GM12878 (cell line): Measurements from ENCODE around the gene RAB3C. TPM values are rescaled to one million over a fixed set of nuclear protein-coding genes. Genes with fewer than 3 reads are reported as not detected.

Experiments used
- ATAC-seq: fragments of 200-7000 bp; cut with Tn5 transposase; 3 replicates; pipeline ENCODE4 v1.9.1; 2020; ENCODE audit warnings: mild to moderate bottlenecking, moderate library complexity
- BruUV-seq: library from RNA; stranded (reverse); fragments of 400-500 nt; replicated peaks from 2 replicates; lab custom pipeline; 2021; lab: Mats Ljungman, UMichigan
- CTCF ChIA-PET: fragments of 300-600 bp; sonication (Branson Sonifier 250); formaldehyde crosslinking; extraction: SDS; loops from one replicate; lab custom pipeline; 2021; ENCODE audit warnings: inconsistent platforms; lab: Yijun Ruan, JAX
- POLR2A ChIA-PET: fragments of 350-600 bp; formaldehyde crosslinking; extraction: SDS; loops from one replicate; lab custom pipeline; 2021; ENCODE audit warnings: inconsistent platforms; lab: Charles Lee
- RAD21 ChIA-PET: fragments of 300-600 bp; sonication (Branson Sonifier 250); formaldehyde crosslinking; loops from one replicate; lab custom pipeline; 2023; ENCODE audit warnings: antibody characterized with exemption; ENCODE audit not compliant: unreplicated experiment; lab: Charles Lee
- SMC1A ChIA-PET: fragments of 300-600 bp; sonication (Branson Sonifier 250); formaldehyde crosslinking; loops from one replicate; lab custom pipeline; 2023; ENCODE audit not compliant: unreplicated experiment, uncharacterized antibody; lab: Charles Lee
- DNase-seq: peaks from one replicate; pipeline ENCODE4 v3.0.0-alpha.2; 2011; ENCODE audit warnings: low read depth, low spot score
- FAIRE-seq: peaks from 3 replicates; lab custom pipeline; 2011; peaks lifted over from hg19 to GRCh38; lab: Jason Lieb, UNC
- H2AFZ ChIP-seq: 2 replicates; pipeline ENCODE4 v1.6.0; 2011; ENCODE audit warnings: low read depth, low read length, control low read depth; ENCODE audit not compliant: control insufficient read depth
- H3K27ac ChIP-seq: 2 replicates; pipeline ENCODE4 v1.5.1; 2011; ENCODE audit warnings: control low read depth; ENCODE audit not compliant: control insufficient read depth, insufficient read depth
- H3K27me3 ChIP-seq, 2 experiments: replicated peaks in 1 of 2; 2 replicates each; pipeline versions ENCODE4 v1.6.0 to v1.6.1; 2011; ENCODE audit warnings: low read length in 1 of 2; ENCODE audit not compliant: control insufficient read depth in 2 of 2, insufficient read depth in 2 of 2
- H3K36me3 ChIP-seq, 2 experiments: 2 replicates each; pipeline ENCODE4 v1.5.1; 2011; ENCODE audit warnings: low read length in 1 of 2; ENCODE audit not compliant: control insufficient read depth in 2 of 2, insufficient read depth in 2 of 2
- H3K4me1 ChIP-seq: 2 replicates; pipeline ENCODE4 v1.6.1; 2011; ENCODE audit warnings: mild to moderate bottlenecking, low read length, moderate library complexity, mixed read lengths; ENCODE audit not compliant: control insufficient read depth, insufficient read depth
- H3K4me2 ChIP-seq: 2 replicates; pipeline ENCODE4 v1.6.0; 2011; ENCODE audit warnings: control low read depth; ENCODE audit not compliant: control insufficient read depth, insufficient read depth
- H3K4me3 ChIP-seq: fragments of 200-600 bp; sonication (generic); 2 replicates; pipeline ENCODE4 v1.5.1; 2016
- H3K79me2 ChIP-seq: 2 replicates; pipeline ENCODE4 v1.6.0; 2011; ENCODE audit warnings: low read length; ENCODE audit not compliant: control insufficient read depth, insufficient read depth
- H3K9ac ChIP-seq: 2 replicates; pipeline ENCODE4 v1.8.0; 2011; ENCODE audit warnings: low read length, control low read depth, mixed read lengths; ENCODE audit not compliant: control insufficient read depth, insufficient read depth
- H3K9me3 ChIP-seq: replicated peaks from 3 replicates; pipeline ENCODE4 v1.5.1; 2011; ENCODE audit warnings: mild to moderate bottlenecking, low read length; ENCODE audit not compliant: control insufficient read depth, insufficient read depth
- H4K20me1 ChIP-seq: 2 replicates; pipeline ENCODE4 v1.6.0; 2011; ENCODE audit not compliant: control insufficient read depth, insufficient read depth
- ATF3 ChIP-seq: IDR thresholded peaks from 2 replicates; pipeline ENCODE4 v1.6.1; 2011; ENCODE audit warnings: low read depth, mild to moderate bottlenecking, low read length, moderate library complexity, borderline replicate concordance; ENCODE audit errors: extremely low read depth
- CBFB ChIP-seq: IDR thresholded peaks from 2 replicates; pipeline ENCODE4 v1.6.1; 2016; ENCODE audit warnings: antibody characterized with exemption, low read depth
- CREM ChIP-seq: IDR thresholded peaks from 2 replicates; pipeline ENCODE4 v1.6.1; 2014; ENCODE audit warnings: antibody characterized with exemption, low read depth
- HDAC6 ChIP-seq: fragments of 200-600 bp; sonication (generic); IDR thresholded peaks from one replicate; pipeline ENCODE4 v1.8.0; 2017; ENCODE audit warnings: antibody characterized with exemption; ENCODE audit not compliant: unreplicated experiment
- NFIC ChIP-seq: IDR thresholded peaks from 2 replicates; pipeline ENCODE4 v1.6.1; 2012; ENCODE audit warnings: low read depth, mild to moderate bottlenecking, inconsistent platforms, low read length, moderate library complexity
- NFYA ChIP-seq: IDR thresholded peaks from 2 replicates; pipeline ENCODE4 v1.6.1; 2011; ENCODE audit warnings: low read depth, mild to moderate bottlenecking, low read length, improper control_type of control experiment, borderline replicate concordance
- PAX8 ChIP-seq: fragments of 450-650 bp; IDR thresholded peaks from 2 replicates; pipeline ENCODE4 v1.6.1; 2017; ENCODE audit warnings: mild to moderate bottlenecking, moderate library complexity
- RAD21 ChIP-seq: IDR thresholded peaks from 2 replicates; pipeline ENCODE4 v1.6.1; 2011; ENCODE audit warnings: mild to moderate bottlenecking, low read depth, low read length, moderate library complexity; ENCODE audit not compliant: insufficient read depth
- RAD51 ChIP-seq: fragments of 450-650 bp; IDR thresholded peaks from 2 replicates; pipeline ENCODE4 v1.6.1; 2016; ENCODE audit warnings: moderate library complexity, mild to moderate bottlenecking, inconsistent platforms
- SREBF1 ChIP-seq: IDR thresholded peaks from 2 replicates; pipeline ENCODE4 v1.6.1; 2012; ENCODE audit warnings: mild to moderate bottlenecking, low read length
- TCF3 ChIP-seq: IDR thresholded peaks from 2 replicates; pipeline ENCODE4 v1.6.1; 2012; ENCODE audit warnings: low read depth, mild to moderate bottlenecking, low read length, borderline replicate concordance; ENCODE audit not compliant: insufficient read depth
- WGBS: methylation state at CpG from one replicate; pipeline ENCODE4 v1.1.6; 2016; ENCODE audit warnings: low lambda C conversion rate; ENCODE audit not compliant: insufficient replicate concordance, insufficient coverage; ENCODE audit errors: missing lambda C conversion rate; 5-methylcytosine and 5-hydroxymethylcytosine counted together
- in situ Hi-C: fragments of 300-500 bp; cut with MboI; formaldehyde crosslinking; loops from 9 replicates; pipeline ENCODE4 v1.14.3; 2018; ENCODE audit warnings: mixed read lengths
- intact Hi-C: fragments of 100-400 bp; cut with micrococcal nuclease; formaldehyde crosslinking; loops from one replicate; pipeline ENCODE4 v1.14.2; 2022; ENCODE audit not compliant: unreplicated experiment
- polyA plus RNA-seq, 11 experiments: library from polyadenylated mRNA; depleted of rRNA in 4 of 11; unstranded in 6 of 11; stranded (reverse) in 5 of 11; fragments of >200 nt; fragmentation: Nextera tagmentation in 4 of 11; fragmentation: Illumina TruSeq in 1 of 11; extraction: Ambion mirVana in 4 of 11; extraction: Trizol in 1 of 11; gene quantifications; 1 replicate in 1 of 11; 2 replicates in 10 of 11; pipeline versions ENCODE4 v1.2.1 to v1.2.3, GENCODE V29; 2011 to 2016; ENCODE audit warnings: inconsistent platforms in 2 of 11, missing spikeins in 2 of 11, low read depth in 1 of 11
- total RNA-seq, 4 experiments: library from RNA; depleted of rRNA in 3 of 4; stranded (reverse); fragments of >200 nt in 3 of 4; fragmentation: Illumina TruSeq in 1 of 4; extraction: Trizol in 1 of 4; gene quantifications; 2 replicates each; pipeline versions ENCODE4 v1.2.1 to v1.2.3, GENCODE V29; 2013 to 2021
- TF ChIP-seq, protein P1 (sequence below): fragments of 150-350 bp; IDR thresholded peaks from 2 replicates; pipeline ENCODE4 v1.6.1; 2014; ENCODE audit warnings: mild to moderate bottlenecking, low read depth, low read length

The RAB3C gene
- total and polyA plus RNA-seq, 10 of the 15 experiments (the other 5 are each of a cell fraction or from before 2014, with no cell fraction given) = not detected

- Histone ChIP-seq H2AFZ (no peak overlapping the region), H3K27ac (no peak overlapping the region), H3K9ac (no peak overlapping the region), H3K4me1 (no peaks in the 10 kb centered on the region), H3K79me2 (no peaks in the 10 kb centered on the region), H3K4me2 (no peak overlapping the region), H3K27me3 (no peaks in the 10 kb centered on the region), H4K20me1 (no peaks in the 10 kb centered on the region), H3K36me3 (no peaks in the 10 kb centered on the region), H3K4me3 (no peak overlapping the region), H3K9me3 (no peaks in the 10 kb centered on the region)
- intact Hi-C loops = no loop called here
- FAIRE-seq (no peak), DNase-seq (no peak), ATAC-seq (no peak)
- no peak for TF ChIP-seq NFYA
- no peak for TF ChIP-seq CREM
- no peak for TF ChIP-seq HDAC6
- TF ChIP-seq TCF3 = no peak
- TF ChIP-seq NFIC = no peak
- TF ChIP-seq, protein P1, sequence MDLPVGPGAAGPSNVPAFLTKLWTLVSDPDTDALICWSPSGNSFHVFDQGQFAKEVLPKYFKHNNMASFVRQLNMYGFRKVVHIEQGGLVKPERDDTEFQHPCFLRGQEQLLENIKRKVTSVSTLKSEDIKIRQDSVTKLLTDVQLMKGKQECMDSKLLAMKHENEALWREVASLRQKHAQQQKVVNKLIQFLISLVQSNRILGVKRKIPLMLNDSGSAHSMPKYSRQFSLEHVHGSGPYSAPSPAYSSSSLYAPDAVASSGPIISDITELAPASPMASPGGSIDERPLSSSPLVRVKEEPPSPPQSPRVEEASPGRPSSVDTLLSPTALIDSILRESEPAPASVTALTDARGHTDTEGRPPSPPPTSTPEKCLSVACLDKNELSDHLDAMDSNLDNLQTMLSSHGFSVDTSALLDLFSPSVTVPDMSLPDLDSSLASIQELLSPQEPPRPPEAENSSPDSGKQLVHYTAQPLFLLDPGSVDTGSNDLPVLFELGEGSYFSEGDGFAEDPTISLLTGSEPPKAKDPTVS = no peak
- TF ChIP-seq SREBF1 = no peak
- TF ChIP-seq RAD51 = no peak
- no peak for TF ChIP-seq RAD21
- TF ChIP-seq ATF3 = no peak
- TF ChIP-seq CBFB = no peak
- TF ChIP-seq PAX8 = no peak
- BruUV-seq = no TSS peak
- POLR2A ChIA-PET = interaction anchor here (0.6 kb wide), 1 partner anchor 61 kb away, joined by 3 read pairs; no protein-coding TSS in a partner anchor
- in situ Hi-C loops = no loop called here
- CTCF ChIA-PET = interaction anchor here (1.4 kb wide), 1 partner anchor 174 kb away, joined by 3 read pairs; no protein-coding TSS in a partner anchor
- SMC1A ChIA-PET = interaction anchor here (0.7 kb wide), 1 partner anchor 493 kb away, joined by 3 read pairs; no protein-coding TSS in a partner anchor
- WGBS = 0% methylated on average over 1 of the region's 1 CpG
- RAD21 ChIA-PET = no interaction called here
These were observed 92.5 kb downstream of the RAB3C start for GRCh38 chr5:58675341-58675740.
